Fibroblast of villous mesenchyme (primary cell): ENCODE data around the gene SCN1B. TPM values are rescaled to one million over a fixed set of nuclear protein-coding genes. Genes with fewer than 3 reads are reported as not detected.

Experiments used
- DNase-seq: peaks from one replicate; pipeline ENCODE4 v3.0.0-alpha.2; 2010; ENCODE audit warnings: low read depth
- H3K4me3 ChIP-seq: 2 replicates; pipeline ENCODE4 v1.5.1; 2011; ENCODE audit warnings: low read depth, mild to moderate bottlenecking, low read length
- total RNA-seq: library from RNA; depleted of rRNA; stranded (reverse); fragments of >200 nt; gene quantifications from 2 replicates; pipeline ENCODE4 v1.2.3, GENCODE V29; 2012
- TF ChIP-seq, protein P1 (sequence below): IDR thresholded peaks from 2 replicates; pipeline ENCODE4 v1.5.1; 2012; ENCODE audit warnings: low read depth, mild to moderate bottlenecking, low read length; ENCODE audit not compliant: insufficient read depth

Gene SCN1B
- total RNA-seq, 1 donor: 2.6 TPM

GRCh38 chr19:35074426-35075201 lies 44.3 kb downstream of the SCN1B start:
- H3K4me3 ChIP-seq: no peak overlapping the region

GRCh38 chr19:35075202-35076025 lies 45.1 kb downstream of the SCN1B start:
- TF ChIP-seq, protein P1, sequence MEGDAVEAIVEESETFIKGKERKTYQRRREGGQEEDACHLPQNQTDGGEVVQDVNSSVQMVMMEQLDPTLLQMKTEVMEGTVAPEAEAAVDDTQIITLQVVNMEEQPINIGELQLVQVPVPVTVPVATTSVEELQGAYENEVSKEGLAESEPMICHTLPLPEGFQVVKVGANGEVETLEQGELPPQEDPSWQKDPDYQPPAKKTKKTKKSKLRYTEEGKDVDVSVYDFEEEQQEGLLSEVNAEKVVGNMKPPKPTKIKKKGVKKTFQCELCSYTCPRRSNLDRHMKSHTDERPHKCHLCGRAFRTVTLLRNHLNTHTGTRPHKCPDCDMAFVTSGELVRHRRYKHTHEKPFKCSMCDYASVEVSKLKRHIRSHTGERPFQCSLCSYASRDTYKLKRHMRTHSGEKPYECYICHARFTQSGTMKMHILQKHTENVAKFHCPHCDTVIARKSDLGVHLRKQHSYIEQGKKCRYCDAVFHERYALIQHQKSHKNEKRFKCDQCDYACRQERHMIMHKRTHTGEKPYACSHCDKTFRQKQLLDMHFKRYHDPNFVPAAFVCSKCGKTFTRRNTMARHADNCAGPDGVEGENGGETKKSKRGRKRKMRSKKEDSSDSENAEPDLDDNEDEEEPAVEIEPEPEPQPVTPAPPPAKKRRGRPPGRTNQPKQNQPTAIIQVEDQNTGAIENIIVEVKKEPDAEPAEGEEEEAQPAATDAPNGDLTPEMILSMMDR: no peak
- H3K4me3 ChIP-seq: no peak overlapping the region
- DNase-seq: no peak

More at GRCh38 chr19:35074426-35075201, 44.3 kb downstream of the SCN1B start:
- no peak for DNase-seq
- TF ChIP-seq, protein P1: no peak

DNA sequence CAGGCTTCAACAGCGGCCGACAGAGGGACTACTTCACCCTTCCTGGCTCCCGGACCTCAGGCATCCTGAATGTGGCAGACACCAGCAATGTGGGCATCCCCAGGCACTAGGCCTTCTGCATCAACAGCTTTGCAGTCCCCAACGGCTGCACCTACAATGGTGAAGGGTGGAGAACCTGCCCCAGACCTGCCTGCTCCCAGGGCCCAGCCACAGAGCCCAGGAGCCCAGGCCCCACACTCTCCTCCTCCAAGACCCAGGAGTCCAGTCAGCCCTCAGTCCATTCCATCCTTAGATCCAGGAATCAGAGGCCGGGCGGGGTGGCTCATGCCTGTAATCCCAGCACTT lies 45.7 kb downstream of the SCN1B start:
- no peak overlapping the region for H3K4me3 ChIP-seq
- TF ChIP-seq, protein P1: no peak
- no peak for DNase-seq

DNA sequence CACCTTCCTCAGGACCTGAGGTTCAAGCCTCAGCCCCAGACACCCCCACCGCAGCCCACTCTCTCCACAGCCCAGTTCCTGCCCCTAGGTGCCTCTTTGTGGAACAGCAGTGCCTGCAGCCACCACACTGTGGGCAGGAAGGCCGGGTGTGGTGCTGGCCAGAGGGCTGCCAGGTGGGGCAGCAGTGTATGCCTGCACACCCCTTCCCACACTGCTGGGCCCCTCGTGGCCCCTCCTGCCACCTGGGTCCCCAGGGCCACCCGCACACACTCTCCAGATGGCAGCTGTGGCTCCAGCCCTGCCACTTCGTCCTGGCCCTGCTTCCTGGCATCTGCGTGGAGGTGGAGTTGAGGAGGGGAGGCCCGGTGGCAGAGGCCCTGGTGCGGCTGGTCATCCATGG lies 46.4 kb downstream of the SCN1B start:
- no peak for DNase-seq
- TF ChIP-seq, protein P1: no peak
- no peak overlapping the region for H3K4me3 ChIP-seq

GRCh38 chr19:35077411-35078223 lies 47.3 kb downstream of the SCN1B start:
- TF ChIP-seq, protein P1: no peak

DNA sequence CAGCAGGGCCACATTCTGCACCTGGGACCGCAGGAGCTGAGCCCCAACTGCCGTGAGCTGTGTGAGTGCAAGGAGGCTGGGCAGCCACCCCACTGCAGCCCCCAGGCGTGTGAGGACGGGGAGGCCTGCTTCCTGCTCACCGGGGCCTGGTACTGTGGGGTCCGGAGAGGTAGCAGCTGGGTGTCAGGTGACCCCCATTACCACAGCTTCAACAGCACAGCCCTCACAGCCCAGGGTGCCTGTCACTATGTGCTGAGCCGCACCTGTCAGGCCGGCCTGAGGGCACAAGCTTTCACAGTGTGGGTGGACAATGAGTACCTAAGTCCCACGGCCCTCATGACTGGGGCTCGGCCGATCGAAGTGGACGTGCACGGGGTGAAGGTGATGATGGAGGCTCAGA lies 49.6 kb downstream of the SCN1B start:
- DNase-seq: no peak
- TF ChIP-seq, protein P1: no peak
- H3K4me3 ChIP-seq: no peak overlapping the region

More at GRCh38 chr19:35077411-35078223, 47.3 kb downstream of the SCN1B start:
- H3K4me3 ChIP-seq: no peak overlapping the region
- no peak for DNase-seq
